PC-3 (cell line): ENCODE data around the gene PRLR. TPM values are rescaled to one million over a fixed set of nuclear protein-coding genes. Genes with fewer than 3 reads are reported as not detected.
A peak's percentile ranks its signal among the peaks of the same experiment; 100 is the strongest.

Source experiments
- ATAC-seq: fragments of 200-7000 bp; cut with Tn5 transposase; 2 replicates; pipeline ENCODE4 v1.9.1; 2020; ENCODE audit warnings: mild to moderate bottlenecking, moderate library complexity
- BruUV-seq: library from RNA; stranded (reverse); fragments of 400-500 nt; replicated peaks from 2 replicates; lab custom pipeline; 2021; lab: Mats Ljungman, UMichigan
- CTCF ChIA-PET: fragments of 300-600 bp; sonication (Branson Sonifier 250); formaldehyde crosslinking; loops from one replicate; lab custom pipeline; 2022; ENCODE audit warnings: antibody characterized with exemption; lab: Charles Lee
- POLR2A ChIA-PET: fragments of 300-600 bp; sonication (Branson Sonifier 250); formaldehyde crosslinking; loops from one replicate; lab custom pipeline; 2022; ENCODE audit warnings: antibody characterized with exemption; ENCODE audit not compliant: unreplicated experiment; lab: Charles Lee
- DNase-seq: peaks from one replicate; pipeline ENCODE4 v3.0.0-alpha.2; 2015
- H2AFZ ChIP-seq: fragments of 300-600 bp; sonication (generic); 2 replicates; pipeline ENCODE4 v1.6.0; 2016; ENCODE audit warnings: antibody characterized with exemption, low read length
- H3F3A ChIP-seq: fragments of 300-600 bp; sonication (generic); one replicate; pipeline ENCODE4 v1.6.0; 2017; ENCODE audit warnings: antibody characterized with exemption, low read length, control low read depth, mild to moderate bottlenecking; ENCODE audit not compliant: unreplicated experiment
- H3K27ac ChIP-seq: fragments of 300-600 bp; sonication (generic); 2 replicates; pipeline ENCODE4 v1.5.1; 2016; ENCODE audit warnings: mild to moderate bottlenecking, low read length
- H3K27me3 ChIP-seq: fragments of 300-600 bp; sonication (generic); 2 replicates; pipeline ENCODE4 v1.6.1; 2016; ENCODE audit warnings: low read length, mixed read lengths
- H3K36me3 ChIP-seq: fragments of 300-600 bp; sonication (generic); 2 replicates; pipeline ENCODE4 v1.6.1; 2016; ENCODE audit warnings: low read depth, mixed run types, low read length, mixed read lengths
- H3K4me1 ChIP-seq: fragments of 300-600 bp; sonication (generic); 2 replicates; pipeline ENCODE4 v1.5.1; 2016; ENCODE audit warnings: low read length; ENCODE audit not compliant: insufficient read depth
- H3K4me2 ChIP-seq: fragments of 300-600 bp; sonication (generic); 2 replicates; pipeline ENCODE4 v1.6.0; 2016; ENCODE audit warnings: low read length
- H3K4me3 ChIP-seq: fragments of 300-600 bp; sonication (generic); 2 replicates; pipeline ENCODE4 v1.5.1; 2016; ENCODE audit warnings: mild to moderate bottlenecking, low read length, mixed read lengths
- H3K79me2 ChIP-seq: fragments of 300-600 bp; sonication (generic); 2 replicates; pipeline ENCODE4 v1.6.1; 2017; ENCODE audit warnings: low read length, mixed read lengths
- H3K9ac ChIP-seq: fragments of 300-600 bp; sonication (generic); 2 replicates; pipeline ENCODE4 v1.6.0; 2016; ENCODE audit warnings: mild to moderate bottlenecking, low read length
- H3K9me2 ChIP-seq: fragments of 300-600 bp; sonication (generic); replicated peaks from 2 replicates; pipeline ENCODE4 v1.6.1; 2016; ENCODE audit warnings: mixed run types, low read length, mixed read lengths
- H3K9me3 ChIP-seq: fragments of 300-600 bp; sonication (generic); 2 replicates; pipeline ENCODE4 v1.6.1; 2016; ENCODE audit warnings: low read length, mixed read lengths
- H4K20me1 ChIP-seq: fragments of 300-600 bp; sonication (generic); 2 replicates; pipeline ENCODE4 v1.6.1; 2016; ENCODE audit warnings: low read length, mixed read lengths
- EZH2 ChIP-seq: fragments of 300-600 bp; sonication (generic); IDR thresholded peaks from one replicate; pipeline ENCODE4 v1.6.1; 2017; ENCODE audit warnings: antibody characterized with exemption, mild to moderate bottlenecking, low read length; ENCODE audit not compliant: unreplicated experiment
- EZH2phosphoT487 ChIP-seq: fragments of 300-600 bp; sonication (generic); IDR thresholded peaks from 2 replicates; pipeline ENCODE4 v1.6.1; 2018; ENCODE audit warnings: mild to moderate bottlenecking, antibody characterized with exemption, low read length, borderline replicate concordance
- intact Hi-C: fragments of 100-400 bp; cut with micrococcal nuclease; formaldehyde crosslinking; loops from 2 replicates; pipeline ENCODE4 v1.9.0; 2023
- total RNA-seq: library from RNA; depleted of rRNA; stranded (reverse); fragments of >200 nt; gene quantifications from 2 replicates; pipeline ENCODE4 v1.2.3, GENCODE V29; 2014
- TF ChIP-seq, protein P1 (sequence below): fragments of 300-600 bp; sonication (generic); conservative IDR thresholded peaks from 2 replicates; pipeline ENCODE4 v1.5.1; 2017; ENCODE audit warnings: antibody characterized with exemption, low read depth, mild to moderate bottlenecking, low read length

PRLR gene
- total RNA-seq, 1 experiment from 2014 or later, result 0.29 TPM

DNA sequence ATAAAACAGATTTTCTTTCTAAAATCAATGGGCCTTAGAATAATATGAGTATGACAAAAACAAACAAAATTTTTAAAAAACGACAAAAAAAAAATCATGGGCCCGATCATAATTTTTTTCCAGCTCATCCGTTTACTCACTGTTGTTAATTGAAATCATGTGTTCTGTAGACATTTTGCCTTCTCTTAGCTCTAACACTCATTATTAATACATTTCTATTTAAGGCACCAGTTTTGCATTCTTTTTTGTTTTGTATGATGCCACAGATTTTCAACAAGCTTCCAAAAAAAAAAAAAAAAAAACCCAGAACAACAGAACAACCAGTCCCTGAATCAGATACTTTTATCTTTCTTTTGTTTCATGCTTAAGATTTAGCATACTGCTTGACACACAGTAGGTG, 86.4 kb downstream of the PRLR start:
- Histone ChIP-seq H3K9ac (no peak overlapping the region), H3K27me3 (peaks cover 7% of the 10 kb centered on the region; the same call in 1 of the 2 replicates), H3F3A (no peaks in the 10 kb centered on the region), H3K79me2 (no peaks in the 10 kb centered on the region), H3K4me2 (no peak overlapping the region), H4K20me1 (no peaks in the 10 kb centered on the region), H3K9me2 (no peaks in the 10 kb centered on the region), H3K27ac (no peak overlapping the region), H2AFZ (no peak overlapping the region), H3K4me3 (no peak overlapping the region), H3K4me1 (peaks cover 16% of the 10 kb centered on the region), H3K9me3 (no peaks in the 10 kb centered on the region), H3K36me3 (no peaks in the 10 kb centered on the region)
- BruUV-seq, result no TSS peak
- POLR2A ChIA-PET, result no interaction called here
- CTCF ChIA-PET, result no interaction called here
- TF ChIP-seq, protein P1, sequence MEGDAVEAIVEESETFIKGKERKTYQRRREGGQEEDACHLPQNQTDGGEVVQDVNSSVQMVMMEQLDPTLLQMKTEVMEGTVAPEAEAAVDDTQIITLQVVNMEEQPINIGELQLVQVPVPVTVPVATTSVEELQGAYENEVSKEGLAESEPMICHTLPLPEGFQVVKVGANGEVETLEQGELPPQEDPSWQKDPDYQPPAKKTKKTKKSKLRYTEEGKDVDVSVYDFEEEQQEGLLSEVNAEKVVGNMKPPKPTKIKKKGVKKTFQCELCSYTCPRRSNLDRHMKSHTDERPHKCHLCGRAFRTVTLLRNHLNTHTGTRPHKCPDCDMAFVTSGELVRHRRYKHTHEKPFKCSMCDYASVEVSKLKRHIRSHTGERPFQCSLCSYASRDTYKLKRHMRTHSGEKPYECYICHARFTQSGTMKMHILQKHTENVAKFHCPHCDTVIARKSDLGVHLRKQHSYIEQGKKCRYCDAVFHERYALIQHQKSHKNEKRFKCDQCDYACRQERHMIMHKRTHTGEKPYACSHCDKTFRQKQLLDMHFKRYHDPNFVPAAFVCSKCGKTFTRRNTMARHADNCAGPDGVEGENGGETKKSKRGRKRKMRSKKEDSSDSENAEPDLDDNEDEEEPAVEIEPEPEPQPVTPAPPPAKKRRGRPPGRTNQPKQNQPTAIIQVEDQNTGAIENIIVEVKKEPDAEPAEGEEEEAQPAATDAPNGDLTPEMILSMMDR, result no peak
- TF ChIP-seq EZH2 (no peak), EZH2phosphoT487 (no peak)
- DNase-seq (no peak), ATAC-seq (no peak)
- intact Hi-C loops, result no loop called here

DNA sequence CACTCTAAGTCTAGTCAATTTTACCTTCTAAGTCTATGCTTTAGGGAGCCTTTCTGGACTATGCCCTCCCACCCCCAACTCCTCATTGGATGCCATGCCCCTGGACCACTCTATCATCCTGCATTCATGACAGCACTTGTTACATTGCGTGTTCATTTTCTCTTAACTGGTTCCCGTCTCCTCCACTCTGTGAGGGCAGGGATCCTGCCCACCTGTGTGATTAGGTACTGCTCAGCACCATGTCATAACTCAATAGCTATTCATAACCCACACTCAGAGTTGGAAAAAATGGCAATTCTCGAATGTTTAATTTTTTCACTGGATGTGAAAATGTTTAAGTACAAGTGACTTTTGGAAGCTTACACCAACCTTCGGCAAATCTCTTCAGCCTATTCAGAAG, 88.5 kb downstream of the PRLR start:
- no peak overlapping the region for H3K4me3 ChIP-seq
- H3K79me2 ChIP-seq, result no peaks in the 10 kb centered on the region
- DNase-seq, result no peak
- no peak overlapping the region for H2AFZ ChIP-seq
- no peak for TF ChIP-seq EZH2
- TF ChIP-seq, protein P1, result no peak
- BruUV-seq, result no TSS peak
- no peaks in the 10 kb centered on the region for H3F3A ChIP-seq
- H3K9me2 ChIP-seq, result no peaks in the 10 kb centered on the region
- no peak for ATAC-seq
- peaks cover 36% of the 10 kb centered on the region for H3K4me1 ChIP-seq
- ChIA-PET CTCF (no interaction called here), POLR2A (no interaction called here)
- no peak overlapping the region for H3K9ac ChIP-seq
- H3K4me2 ChIP-seq, result no peak overlapping the region
- no peaks in the 10 kb centered on the region for H3K9me3 ChIP-seq
- no peak overlapping the region for H3K27ac ChIP-seq
- no peaks in the 10 kb centered on the region for H4K20me1 ChIP-seq
- intact Hi-C loops, result no loop called here
- H3K36me3 ChIP-seq, result no peaks in the 10 kb centered on the region
- H3K27me3 ChIP-seq, result peaks cover 7% of the 10 kb centered on the region; the same call in 1 of the 2 replicates

DNA sequence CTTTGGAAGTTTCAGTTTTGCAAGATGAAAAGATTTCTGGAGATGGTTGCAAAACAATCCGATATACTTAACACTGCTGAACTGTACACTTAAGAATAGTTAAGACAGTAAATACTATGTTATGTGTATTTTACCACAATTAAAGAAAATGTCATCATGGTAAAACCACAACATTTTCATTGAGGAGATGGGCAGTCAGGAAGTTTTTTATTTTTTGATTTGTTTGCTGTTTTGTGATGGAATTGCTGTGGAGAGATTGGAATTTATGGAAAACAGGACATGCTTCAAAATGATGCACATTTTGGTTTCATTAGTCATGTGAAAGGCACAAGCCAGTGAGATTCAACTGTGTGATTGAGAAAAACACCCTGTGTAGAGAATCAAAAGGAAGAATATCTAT, 92.1 kb downstream of the PRLR start:
- Histone ChIP-seq H3K27ac (no peak overlapping the region), H3K36me3 (no peaks in the 10 kb centered on the region), H3K9me3 (no peaks in the 10 kb centered on the region), H4K20me1 (no peaks in the 10 kb centered on the region), H3K4me1 (peaks cover 35% of the 10 kb centered on the region), H3K79me2 (no peaks in the 10 kb centered on the region), H3F3A (no peaks in the 10 kb centered on the region), H3K9ac (no peak overlapping the region), H3K9me2 (no peaks in the 10 kb centered on the region), H3K27me3 (peaks cover 7% of the 10 kb centered on the region; the same call in 1 of the 2 replicates), H3K4me2 (peak overlapping the region; percentile 25), H2AFZ (no peak overlapping the region), H3K4me3 (no peak overlapping the region)
- DNase-seq (peak; percentile 64), ATAC-seq (no peak)
- TF ChIP-seq EZH2, result no peak
- TF ChIP-seq EZH2phosphoT487, result no peak
- TF ChIP-seq, protein P1, result no peak
- no TSS peak for BruUV-seq
- intact Hi-C loops, result no loop called here
- CTCF ChIA-PET, result no interaction called here
- POLR2A ChIA-PET, result no interaction called here
